A549 (cell line): ENCODE results near the gene C4orf50. TPM values are rescaled to one million over a fixed set of nuclear protein-coding genes. Genes with fewer than 3 reads are reported as not detected.

ENCODE experiments used
- polyA plus RNA-seq, 4 experiments: library from polyadenylated mRNA; depleted of rRNA in 3 of 4; stranded (reverse); fragments of >200 nt; fragmentation: RNase III in 1 of 4; extraction: RNeasy Plus Mini Kit Qiagen cat#74134 plus additional on column Dnase treatment in 1 of 4; gene quantifications; 2 replicates in 3 of 4; 3 replicates in 1 of 4; pipeline ENCODE4 v1.2.3, GENCODE V29; 2011 to 2017
- small RNA-seq, 6 experiments: library from RNA; depleted of rRNA; stranded (forward); fragments of <200 nt; gene quantifications; one replicate each; pipeline ENCODE3, GENCODE V24; 2012

The C4orf50 gene
- polyA plus RNA-seq, 2 of the 4 experiments (the other 2 are of a cell fraction), result not detected

Small RNA genes within 50 kb of the gene (small RNA-seq; reads per million reads assigned to genes)
- gene MIR378D1, result 0 to 0.39 (median 0) reads per million in 6 experiments

Other genes with a start within 250 kb of the C4orf50 start
- gene CRMP1, start 125.3 kb downstream of the C4orf50 start, polyA plus RNA-seq (2011; rRNA removed), result 0.74 and 1.1 TPM in 2 replicates
- gene CRMP1, start 125.3 kb downstream of the C4orf50 start, polyA plus RNA-seq (2017; fragmentation: RNase III; extraction: RNeasy Plus Mini Kit Qiagen cat#74134 plus additional on column Dnase treatment), result 0.67 to 0.80 TPM (median 0.71 TPM) in 3 replicates
- gene JAKMIP1, start 182.1 kb upstream of the C4orf50 start, polyA plus RNA-seq (2011; rRNA removed), result not detected in 2 replicates
- gene JAKMIP1, start 182.1 kb upstream of the C4orf50 start, polyA plus RNA-seq (2017; fragmentation: RNase III; extraction: RNeasy Plus Mini Kit Qiagen cat#74134 plus additional on column Dnase treatment), result not detected in 3 replicates